ENCODE data around the gene MAP3K15. TPM values are rescaled to one million over a fixed set of nuclear protein-coding genes. Genes with fewer than 3 reads are reported as not detected.

MAP3K15 gene
- total RNA-seq, 1 experiment from 2014 or later: 3.4 TPM

DNA sequence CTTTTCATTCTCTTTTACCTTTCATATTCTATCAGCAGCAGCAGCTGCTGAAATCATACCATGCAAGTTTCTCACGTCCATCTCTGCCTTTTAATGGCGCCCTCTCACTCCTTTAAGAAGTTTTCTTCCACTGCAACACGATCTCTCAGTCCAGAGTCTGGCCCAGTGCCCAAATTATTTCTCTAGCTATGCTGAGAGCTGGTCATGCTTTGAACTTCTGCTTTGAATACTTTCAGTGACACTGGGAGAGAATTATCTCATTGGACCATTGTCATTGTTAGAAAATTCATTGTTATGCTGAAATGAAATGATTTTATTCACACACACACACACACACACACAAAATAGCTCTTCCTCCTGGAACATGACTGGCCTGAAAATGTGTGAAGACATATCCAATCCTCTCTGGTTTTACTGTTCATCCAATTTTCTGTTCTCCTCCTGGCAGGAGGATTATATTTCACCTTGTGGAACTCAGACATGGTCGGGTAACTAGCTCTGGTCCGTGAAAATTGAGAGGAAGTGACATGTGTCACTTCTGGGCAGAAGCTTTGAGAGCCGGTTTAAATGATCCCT is 172.9 kb downstream of the MAP3K15 start:
- H3K9me2 ChIP-seq (replicated peaks; ENCODE audit: low read length): no peaks in the 10 kb centered on the region
- no peak overlapping the region for H2AFZ ChIP-seq (ENCODE audit: low read length)
- ATAC-seq: no peak
- TF ChIP-seq CTCF (conservative IDR thresholded peaks at IDR 0.05; ENCODE audit: low read depth, low read length) (no peak), EZH2phosphoT487 (IDR thresholded peaks at IDR 0.05; ENCODE audit: borderline replicate concordance, low read length) (no peak), EZH2 (IDR thresholded peaks at IDR 0.05; ENCODE audit: low read length, unreplicated experiment) (no peak)
- no peaks in the 10 kb centered on the region for H3F3A ChIP-seq (ENCODE audit: low read length, unreplicated experiment)
- H3K9ac ChIP-seq (ENCODE audit: low read length): no peak overlapping the region
- no peaks in the 10 kb centered on the region for H3K27me3 ChIP-seq (ENCODE audit: low read length)
- intact Hi-C loops (cut with micrococcal nuclease): no loop called here
- no peaks in the 10 kb centered on the region for H3K9me3 ChIP-seq (ENCODE audit: low read length)
- BruUV-seq (replicated peaks): no TSS peak
- H3K79me2 ChIP-seq (ENCODE audit: low read length): peaks cover 37% of the 10 kb centered on the region
- H3K36me3 ChIP-seq (ENCODE audit: low read depth, low read length): no peaks in the 10 kb centered on the region
- peak; percentile 7 for DNase-seq
- H3K27ac ChIP-seq (ENCODE audit: low read length): no peak overlapping the region
- H3K4me2 ChIP-seq (ENCODE audit: low read length): no peak overlapping the region
- ChIA-PET POLR2A (ENCODE audit: unreplicated experiment) (no interaction called here), CTCF (no interaction called here)
- H3K4me1 ChIP-seq (ENCODE audit: insufficient read depth, low read length): peaks cover 12% of the 10 kb centered on the region; the same call in 1 of the 2 replicates
- H3K4me3 ChIP-seq (ENCODE audit: low read length): no peak overlapping the region
- peaks cover 15% of the 10 kb centered on the region; the same call in 1 of the 2 replicates for H4K20me1 ChIP-seq (ENCODE audit: low read length)

DNA sequence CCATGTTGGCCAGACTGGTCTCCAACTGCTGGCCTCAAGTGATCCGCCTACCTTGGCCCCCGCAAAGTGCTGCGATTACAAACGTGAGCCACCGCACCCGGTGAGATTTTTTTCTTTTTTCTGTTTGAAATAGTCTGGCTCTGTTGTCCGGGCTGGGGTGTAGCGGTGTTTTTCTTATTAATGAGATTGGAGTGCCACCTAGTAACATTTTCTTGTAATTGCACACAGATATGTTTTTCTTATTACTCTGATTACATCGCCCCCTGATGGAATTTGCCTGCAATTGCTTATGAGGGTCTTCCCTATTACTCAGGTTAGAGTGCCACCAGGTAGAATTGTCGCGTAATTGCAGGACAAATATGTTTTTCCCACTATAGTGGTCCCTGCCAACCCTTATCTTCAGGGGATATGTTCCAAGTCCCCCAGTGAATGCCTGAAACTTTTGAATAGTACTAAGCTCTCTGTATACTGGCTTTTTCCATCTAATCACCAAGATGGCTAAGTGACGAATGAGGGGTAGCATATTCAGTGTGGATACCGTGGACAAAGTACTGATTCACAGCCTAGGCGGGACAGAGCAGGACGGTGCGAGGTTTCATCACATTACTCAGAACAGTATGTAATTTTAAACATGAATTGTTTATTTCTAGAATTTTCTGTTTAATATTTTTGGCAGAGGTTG is 180.2 kb downstream of the MAP3K15 start:
- peak; percentile 55 for DNase-seq
- Histone ChIP-seq H3K9me3 (ENCODE audit: low read length) (no peaks in the 10 kb centered on the region), H3K27me3 (ENCODE audit: low read length) (no peaks in the 10 kb centered on the region), H3K4me3 (ENCODE audit: low read length) (no peak overlapping the region), H2AFZ (ENCODE audit: low read length) (no peak overlapping the region), H3K27ac (ENCODE audit: low read length) (no peak overlapping the region), H3K36me3 (ENCODE audit: low read depth, low read length) (no peaks in the 10 kb centered on the region; the same call in 1 of the 2 replicates), H3K9ac (ENCODE audit: low read length) (no peak overlapping the region), H3K9me2 (replicated peaks; ENCODE audit: low read length) (no peaks in the 10 kb centered on the region), H3K4me1 (ENCODE audit: insufficient read depth, low read length) (no peaks in the 10 kb centered on the region), H3F3A (ENCODE audit: low read length, unreplicated experiment) (no peaks in the 10 kb centered on the region), H4K20me1 (ENCODE audit: low read length) (no peaks in the 10 kb centered on the region), H3K4me2 (ENCODE audit: low read length) (no peak overlapping the region), H3K79me2 (ENCODE audit: low read length) (no peaks in the 10 kb centered on the region)
- TF ChIP-seq EZH2phosphoT487 (IDR thresholded peaks at IDR 0.05; ENCODE audit: borderline replicate concordance, low read length): no peak
- peak; percentile 63 for TF ChIP-seq CTCF (conservative IDR thresholded peaks at IDR 0.05; ENCODE audit: low read depth, low read length)
- TF ChIP-seq EZH2 (IDR thresholded peaks at IDR 0.05; ENCODE audit: low read length, unreplicated experiment): no peak
- intact Hi-C loops (cut with micrococcal nuclease): loop anchor here (1.0 to 5.0 kb wide), 6 partner anchors 141 to 944 kb away; partner anchors contain the start of gene ADGRG2
- POLR2A ChIA-PET (ENCODE audit: unreplicated experiment): no interaction called here
- BruUV-seq (replicated peaks): no TSS peak
- no peak for ATAC-seq
- CTCF ChIA-PET: interaction anchor here (0.6 to 1.0 kb wide), 2 partner anchors 13 to 422 kb away, joined by 3 to 4 read pairs; no protein-coding TSS in a partner anchor

DNA sequence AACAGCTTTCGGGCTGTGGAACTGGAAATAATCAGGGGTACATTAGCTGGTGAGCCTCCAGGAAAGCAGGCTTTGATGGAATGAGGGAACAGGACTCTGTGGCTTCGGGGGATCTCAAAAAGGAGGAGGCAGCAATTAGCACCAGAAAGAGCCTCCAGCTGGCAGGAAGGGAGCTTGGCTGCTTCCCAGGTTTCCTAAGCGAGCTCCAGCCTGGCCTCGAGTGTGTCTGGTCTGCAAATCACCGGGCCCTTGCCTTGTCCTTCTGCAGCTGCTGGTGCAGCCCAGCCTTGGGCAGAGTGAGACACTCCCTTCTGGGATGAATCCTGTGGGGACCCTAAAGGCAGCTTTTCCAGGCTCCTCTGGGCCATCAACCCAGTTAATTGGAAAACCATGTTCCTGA is 182.3 kb downstream of the MAP3K15 start:
- POLR2A ChIA-PET (ENCODE audit: unreplicated experiment): no interaction called here
- H3K79me2 ChIP-seq (ENCODE audit: low read length): no peaks in the 10 kb centered on the region
- CTCF ChIA-PET: interaction anchor here (0.6 to 1.4 kb wide), 2 partner anchors 184 to 315 kb away, joined by 3 to 14 read pairs; no protein-coding TSS in a partner anchor
- no peak overlapping the region for H3K4me2 ChIP-seq (ENCODE audit: low read length)
- DNase-seq (no peak), ATAC-seq (no peak)
- no peaks in the 10 kb centered on the region for H3K9me3 ChIP-seq (ENCODE audit: low read length)
- H3K36me3 ChIP-seq (ENCODE audit: low read depth, low read length): no peaks in the 10 kb centered on the region; the same call in 1 of the 2 replicates
- H3K4me3 ChIP-seq (ENCODE audit: low read length): no peak overlapping the region
- H3F3A ChIP-seq (ENCODE audit: low read length, unreplicated experiment): no peaks in the 10 kb centered on the region
- no peaks in the 10 kb centered on the region for H3K9me2 ChIP-seq (replicated peaks; ENCODE audit: low read length)
- TF ChIP-seq EZH2phosphoT487 (IDR thresholded peaks at IDR 0.05; ENCODE audit: borderline replicate concordance, low read length) (no peak), CTCF (conservative IDR thresholded peaks at IDR 0.05; ENCODE audit: low read depth, low read length) (no peak), EZH2 (IDR thresholded peaks at IDR 0.05; ENCODE audit: low read length, unreplicated experiment) (no peak)
- H3K27me3 ChIP-seq (ENCODE audit: low read length): no peaks in the 10 kb centered on the region
- H3K9ac ChIP-seq (ENCODE audit: low read length): no peak overlapping the region
- no peak overlapping the region for H2AFZ ChIP-seq (ENCODE audit: low read length)
- H3K27ac ChIP-seq (ENCODE audit: low read length): no peak overlapping the region
- BruUV-seq (replicated peaks): no TSS peak
- intact Hi-C loops (cut with micrococcal nuclease): loop anchor here (5.0 kb wide), 1 partner anchor 211 kb away; the partner anchor contains the start of gene ADGRG2
- no peaks in the 10 kb centered on the region for H3K4me1 ChIP-seq (ENCODE audit: insufficient read depth, low read length)
- no peaks in the 10 kb centered on the region for H4K20me1 ChIP-seq (ENCODE audit: low read length)
